Measurements from ENCODE around the gene KCNIP3. TPM values are rescaled to one million over a fixed set of nuclear protein-coding genes. Genes with fewer than 3 reads are reported as not detected.

The KCNIP3 gene
- total RNA-seq, 2 donors from 2014 or later, result 12.5 to 22.1 TPM

DNA sequence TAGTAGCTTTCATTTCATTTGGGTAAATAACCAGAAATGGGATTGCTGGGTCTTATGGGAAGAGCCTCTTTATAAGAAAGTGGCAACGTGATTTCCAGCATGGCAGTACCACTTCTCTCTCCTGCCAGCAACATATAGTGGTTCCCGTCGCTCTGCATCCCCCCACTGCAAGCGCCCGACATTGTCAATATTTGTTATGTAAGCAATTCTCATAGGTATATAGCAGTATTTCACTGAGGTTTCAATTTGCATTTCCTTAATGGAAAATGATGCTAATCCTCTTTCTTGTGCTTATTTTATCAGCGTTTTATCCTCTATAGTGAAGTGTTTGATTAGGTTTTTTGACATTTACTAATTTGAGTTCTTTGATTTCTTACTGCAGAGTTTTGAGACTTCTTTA lies 69.4 kb downstream of the KCNIP3 start:
- Histone ChIP-seq H3K36me3 (no peaks in the 10 kb centered on the region), H3K27ac (no peak overlapping the region), H3K27me3 (replicated peaks; ENCODE audit: insufficient read depth) (no peaks in the 10 kb centered on the region), H3K9me3 (no peaks in the 10 kb centered on the region), H3K4me1 (ENCODE audit: control insufficient read depth in 1 of 2, low read depth in 2 of 2) (no peaks in the 10 kb centered on the region), H3K4me3 (no peak overlapping the region)
- TF ChIP-seq, protein P1, sequence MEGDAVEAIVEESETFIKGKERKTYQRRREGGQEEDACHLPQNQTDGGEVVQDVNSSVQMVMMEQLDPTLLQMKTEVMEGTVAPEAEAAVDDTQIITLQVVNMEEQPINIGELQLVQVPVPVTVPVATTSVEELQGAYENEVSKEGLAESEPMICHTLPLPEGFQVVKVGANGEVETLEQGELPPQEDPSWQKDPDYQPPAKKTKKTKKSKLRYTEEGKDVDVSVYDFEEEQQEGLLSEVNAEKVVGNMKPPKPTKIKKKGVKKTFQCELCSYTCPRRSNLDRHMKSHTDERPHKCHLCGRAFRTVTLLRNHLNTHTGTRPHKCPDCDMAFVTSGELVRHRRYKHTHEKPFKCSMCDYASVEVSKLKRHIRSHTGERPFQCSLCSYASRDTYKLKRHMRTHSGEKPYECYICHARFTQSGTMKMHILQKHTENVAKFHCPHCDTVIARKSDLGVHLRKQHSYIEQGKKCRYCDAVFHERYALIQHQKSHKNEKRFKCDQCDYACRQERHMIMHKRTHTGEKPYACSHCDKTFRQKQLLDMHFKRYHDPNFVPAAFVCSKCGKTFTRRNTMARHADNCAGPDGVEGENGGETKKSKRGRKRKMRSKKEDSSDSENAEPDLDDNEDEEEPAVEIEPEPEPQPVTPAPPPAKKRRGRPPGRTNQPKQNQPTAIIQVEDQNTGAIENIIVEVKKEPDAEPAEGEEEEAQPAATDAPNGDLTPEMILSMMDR (IDR thresholded peaks at IDR 0.05), result no peak
- ATAC-seq (ENCODE audit: insufficient number of reproducible peaks, low FRiP score, low read depth) (no peak), DNase-seq (ENCODE audit: low spot score) (no peak)

DNA sequence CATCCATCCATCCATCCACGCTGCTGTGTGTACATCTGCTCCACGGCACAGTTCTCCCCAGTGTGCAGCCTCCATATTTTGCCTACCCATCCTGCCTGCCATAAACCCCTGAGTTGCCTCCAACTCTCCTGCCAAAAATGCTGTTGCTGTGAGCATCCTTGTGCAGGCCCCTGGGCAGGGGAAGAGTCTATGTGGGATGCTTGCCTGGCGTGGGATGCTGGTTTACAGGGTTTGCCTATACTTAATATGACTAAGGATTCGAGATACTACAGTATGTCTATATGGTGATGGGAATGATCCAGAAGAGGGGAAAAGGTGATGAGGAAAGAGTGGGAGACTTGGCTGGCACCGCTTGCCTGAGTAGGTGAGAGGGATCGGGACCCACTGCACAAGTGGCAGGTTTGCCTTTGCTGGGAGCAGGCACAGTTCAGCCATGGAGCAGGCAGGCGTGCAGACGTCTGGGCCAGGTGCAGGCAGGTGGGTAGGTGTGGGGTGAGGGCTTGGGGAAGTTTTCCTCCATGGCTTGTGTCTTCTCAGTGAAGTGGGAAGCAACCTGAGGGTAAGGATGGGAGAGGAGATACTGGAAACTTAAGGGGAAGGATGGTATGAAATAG lies 75.2 kb downstream of the KCNIP3 start:
- Histone ChIP-seq H3K4me1 (ENCODE audit: control insufficient read depth in 1 of 2, low read depth in 2 of 2) (no peaks in the 10 kb centered on the region), H3K4me3 (no peak overlapping the region), H3K27me3 (replicated peaks; ENCODE audit: insufficient read depth) (no peaks in the 10 kb centered on the region), H3K27ac (no peak overlapping the region), H3K36me3 (peaks cover 3% of the 10 kb centered on the region), H3K9me3 (no peaks in the 10 kb centered on the region)
- no peak for DNase-seq (ENCODE audit: low spot score)
- no peak for ATAC-seq (ENCODE audit: insufficient number of reproducible peaks, low FRiP score, low read depth)
- TF ChIP-seq, protein P1 (IDR thresholded peaks at IDR 0.05), result no peak

DNA sequence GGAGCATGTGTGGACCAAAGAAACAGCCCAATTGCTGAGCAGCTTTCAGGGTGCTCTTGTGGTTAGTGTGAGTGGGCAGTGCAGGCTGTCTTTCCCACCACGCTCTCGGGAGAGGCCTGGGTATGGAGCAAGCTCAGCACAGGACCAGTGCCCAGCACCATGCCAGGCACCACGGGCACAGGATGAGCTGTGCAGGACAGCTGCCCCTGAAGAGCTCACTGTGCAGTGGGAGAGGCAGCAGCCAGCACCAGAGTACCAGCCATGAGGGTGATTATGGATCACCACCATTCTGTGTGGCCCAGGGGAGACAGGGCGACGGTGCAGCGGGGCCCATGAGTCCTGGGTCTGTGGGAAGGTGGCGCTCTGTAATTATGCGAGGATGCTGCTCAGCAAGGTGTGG lies 75.7 kb downstream of the KCNIP3 start:
- no peaks in the 10 kb centered on the region for H3K4me1 ChIP-seq (ENCODE audit: control insufficient read depth in 1 of 2, low read depth in 2 of 2)
- DNase-seq (ENCODE audit: low spot score), result no peak
- peaks cover 3% of the 10 kb centered on the region for H3K36me3 ChIP-seq
- no peak for ATAC-seq (ENCODE audit: insufficient number of reproducible peaks, low FRiP score, low read depth)
- TF ChIP-seq, protein P1 (IDR thresholded peaks at IDR 0.05), result no peak
- no peaks in the 10 kb centered on the region for H3K9me3 ChIP-seq
- no peaks in the 10 kb centered on the region for H3K27me3 ChIP-seq (replicated peaks; ENCODE audit: insufficient read depth)
- H3K27ac ChIP-seq, result no peak overlapping the region
- H3K4me3 ChIP-seq, result no peak overlapping the region

DNA sequence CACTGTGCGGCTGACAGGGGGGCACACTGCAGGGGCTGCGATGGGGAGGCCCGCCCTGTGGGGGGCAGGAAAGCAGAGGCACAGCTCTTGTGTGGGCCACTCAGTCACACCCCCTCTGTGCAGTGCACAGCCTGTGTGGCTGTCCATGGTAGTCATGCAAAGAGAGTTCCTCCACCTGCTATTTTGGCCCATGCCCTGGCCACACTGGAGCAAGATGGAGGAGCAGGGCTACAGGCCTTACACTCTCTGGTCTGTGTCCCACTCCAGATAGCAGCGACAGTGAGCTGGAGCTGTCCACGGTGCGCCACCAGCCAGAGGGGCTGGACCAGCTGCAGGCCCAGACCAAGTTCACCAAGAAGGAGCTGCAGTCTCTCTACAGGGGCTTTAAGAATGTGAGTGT lies 76.9 kb downstream of the KCNIP3 start:
- ATAC-seq (ENCODE audit: insufficient number of reproducible peaks, low FRiP score, low read depth) (no peak), DNase-seq (ENCODE audit: low spot score) (no peak)
- H3K27ac ChIP-seq, result no peak overlapping the region
- peaks cover 3% of the 10 kb centered on the region for H3K36me3 ChIP-seq
- no peaks in the 10 kb centered on the region for H3K4me1 ChIP-seq (ENCODE audit: control insufficient read depth in 1 of 2, low read depth in 2 of 2)
- TF ChIP-seq, protein P1 (IDR thresholded peaks at IDR 0.05), result no peak
- H3K9me3 ChIP-seq, result no peaks in the 10 kb centered on the region
- H3K4me3 ChIP-seq, result no peak overlapping the region
- no peaks in the 10 kb centered on the region for H3K27me3 ChIP-seq (replicated peaks; ENCODE audit: insufficient read depth)

DNA sequence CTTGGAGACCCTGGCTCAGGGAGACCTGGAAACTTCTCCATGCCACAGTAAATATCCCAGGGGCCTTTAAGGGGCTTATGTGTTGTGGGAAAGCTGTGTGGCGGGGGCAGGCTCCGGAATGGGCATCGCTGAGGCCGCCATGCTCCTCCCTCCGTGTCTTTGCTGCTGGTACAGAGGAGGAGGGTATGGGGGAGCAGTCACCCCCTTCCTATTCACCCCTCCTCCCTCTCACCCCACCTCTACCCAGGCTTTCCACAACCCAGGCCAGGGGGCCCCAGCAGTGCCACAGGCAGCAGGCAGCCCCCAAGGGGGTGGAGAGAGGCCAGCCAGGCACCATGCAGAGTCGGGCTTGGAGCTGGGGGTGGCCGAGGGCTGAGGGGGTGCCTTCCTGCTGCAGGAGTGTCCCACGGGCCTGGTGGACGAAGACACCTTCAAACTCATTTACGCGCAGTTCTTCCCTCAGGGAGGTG lies 77.3 kb downstream of the KCNIP3 start:
- TF ChIP-seq, protein P1 (IDR thresholded peaks at IDR 0.05), result no peak
- DNase-seq (ENCODE audit: low spot score), result no peak
- Histone ChIP-seq H3K27me3 (replicated peaks; ENCODE audit: insufficient read depth) (no peaks in the 10 kb centered on the region), H3K36me3 (peaks cover 3% of the 10 kb centered on the region), H3K4me3 (no peak overlapping the region), H3K27ac (no peak overlapping the region), H3K9me3 (no peaks in the 10 kb centered on the region), H3K4me1 (ENCODE audit: control insufficient read depth in 1 of 2, low read depth in 2 of 2) (no peaks in the 10 kb centered on the region)
- no peak for ATAC-seq (ENCODE audit: insufficient number of reproducible peaks, low FRiP score, low read depth)

Data from thoracic aorta (tissue), 2 donors.